ENCODE data around the gene SYNPO2.

DNA sequence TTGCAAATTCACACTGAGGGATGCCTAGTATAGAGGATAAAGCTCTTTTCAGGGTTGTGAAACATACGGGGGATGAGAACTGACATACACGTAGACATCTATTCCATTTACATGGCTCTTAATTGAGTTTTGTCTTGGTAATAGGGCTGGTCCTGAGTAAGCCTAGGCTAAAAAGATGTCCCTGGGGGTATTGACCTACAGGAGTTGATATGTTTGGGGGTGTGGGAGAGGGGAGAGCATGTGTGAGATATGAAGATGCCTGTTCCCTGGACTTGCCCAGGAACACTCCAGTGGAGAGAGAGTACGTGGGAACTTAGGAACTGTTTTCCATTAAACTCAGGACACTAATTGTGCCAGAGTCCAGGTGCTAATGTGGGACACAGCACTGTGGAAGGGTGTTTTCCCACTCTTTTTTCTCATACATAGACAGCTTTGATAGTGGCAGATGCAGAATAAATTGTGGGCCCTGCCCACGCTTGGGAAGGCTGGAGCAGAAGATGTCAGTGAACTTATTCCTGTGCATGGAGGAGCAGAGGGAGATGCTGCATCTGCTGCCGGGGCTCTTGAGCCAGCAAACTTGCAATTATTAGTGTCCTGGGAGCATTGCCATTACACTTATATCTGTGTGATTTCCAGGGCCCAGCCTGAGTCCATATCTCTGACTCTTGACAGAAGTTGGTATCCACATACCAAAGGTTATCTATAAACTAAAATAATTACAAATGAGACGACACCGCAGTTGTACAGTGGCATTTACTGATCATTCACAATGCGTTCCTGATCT, 20.7 kb downstream of the SYNPO2 start:
- TF ChIP-seq ZFX (IDR thresholded peaks at IDR 0.05), result no peak
- no peak for TF ChIP-seq EZH2 (IDR thresholded peaks at IDR 0.05)
- TF ChIP-seq POLR2AphosphoS5 (IDR thresholded peaks at IDR 0.05; ENCODE audit: low read depth, low read length), result no peak
- TF ChIP-seq, protein P1, sequence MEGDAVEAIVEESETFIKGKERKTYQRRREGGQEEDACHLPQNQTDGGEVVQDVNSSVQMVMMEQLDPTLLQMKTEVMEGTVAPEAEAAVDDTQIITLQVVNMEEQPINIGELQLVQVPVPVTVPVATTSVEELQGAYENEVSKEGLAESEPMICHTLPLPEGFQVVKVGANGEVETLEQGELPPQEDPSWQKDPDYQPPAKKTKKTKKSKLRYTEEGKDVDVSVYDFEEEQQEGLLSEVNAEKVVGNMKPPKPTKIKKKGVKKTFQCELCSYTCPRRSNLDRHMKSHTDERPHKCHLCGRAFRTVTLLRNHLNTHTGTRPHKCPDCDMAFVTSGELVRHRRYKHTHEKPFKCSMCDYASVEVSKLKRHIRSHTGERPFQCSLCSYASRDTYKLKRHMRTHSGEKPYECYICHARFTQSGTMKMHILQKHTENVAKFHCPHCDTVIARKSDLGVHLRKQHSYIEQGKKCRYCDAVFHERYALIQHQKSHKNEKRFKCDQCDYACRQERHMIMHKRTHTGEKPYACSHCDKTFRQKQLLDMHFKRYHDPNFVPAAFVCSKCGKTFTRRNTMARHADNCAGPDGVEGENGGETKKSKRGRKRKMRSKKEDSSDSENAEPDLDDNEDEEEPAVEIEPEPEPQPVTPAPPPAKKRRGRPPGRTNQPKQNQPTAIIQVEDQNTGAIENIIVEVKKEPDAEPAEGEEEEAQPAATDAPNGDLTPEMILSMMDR (IDR thresholded peaks at IDR 0.05 in 2 of 3, conservative IDR thresholded peaks at IDR 0.05 in 1 of 3; ENCODE audit: borderline replicate concordance in 1 of 3, insufficient read depth in 1 of 3, low read depth in 2 of 3, low read length in 2 of 3), result no peak
- TF ChIP-seq SP1 (IDR thresholded peaks at IDR 0.05; ENCODE audit: low read depth), result no peak
- TF ChIP-seq, protein P2, sequence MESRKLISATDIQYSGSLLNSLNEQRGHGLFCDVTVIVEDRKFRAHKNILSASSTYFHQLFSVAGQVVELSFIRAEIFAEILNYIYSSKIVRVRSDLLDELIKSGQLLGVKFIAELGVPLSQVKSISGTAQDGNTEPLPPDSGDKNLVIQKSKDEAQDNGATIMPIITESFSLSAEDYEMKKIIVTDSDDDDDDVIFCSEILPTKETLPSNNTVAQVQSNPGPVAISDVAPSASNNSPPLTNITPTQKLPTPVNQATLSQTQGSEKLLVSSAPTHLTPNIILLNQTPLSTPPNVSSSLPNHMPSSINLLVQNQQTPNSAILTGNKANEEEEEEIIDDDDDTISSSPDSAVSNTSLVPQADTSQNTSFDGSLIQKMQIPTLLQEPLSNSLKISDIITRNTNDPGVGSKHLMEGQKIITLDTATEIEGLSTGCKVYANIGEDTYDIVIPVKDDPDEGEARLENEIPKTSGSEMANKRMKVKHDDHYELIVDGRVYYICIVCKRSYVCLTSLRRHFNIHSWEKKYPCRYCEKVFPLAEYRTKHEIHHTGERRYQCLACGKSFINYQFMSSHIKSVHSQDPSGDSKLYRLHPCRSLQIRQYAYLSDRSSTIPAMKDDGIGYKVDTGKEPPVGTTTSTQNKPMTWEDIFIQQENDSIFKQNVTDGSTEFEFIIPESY (IDR thresholded peaks at IDR 0.05; ENCODE audit: extremely low read depth, insufficient replicate concordance, low read length), result no peak
- TF ChIP-seq, protein P3, sequence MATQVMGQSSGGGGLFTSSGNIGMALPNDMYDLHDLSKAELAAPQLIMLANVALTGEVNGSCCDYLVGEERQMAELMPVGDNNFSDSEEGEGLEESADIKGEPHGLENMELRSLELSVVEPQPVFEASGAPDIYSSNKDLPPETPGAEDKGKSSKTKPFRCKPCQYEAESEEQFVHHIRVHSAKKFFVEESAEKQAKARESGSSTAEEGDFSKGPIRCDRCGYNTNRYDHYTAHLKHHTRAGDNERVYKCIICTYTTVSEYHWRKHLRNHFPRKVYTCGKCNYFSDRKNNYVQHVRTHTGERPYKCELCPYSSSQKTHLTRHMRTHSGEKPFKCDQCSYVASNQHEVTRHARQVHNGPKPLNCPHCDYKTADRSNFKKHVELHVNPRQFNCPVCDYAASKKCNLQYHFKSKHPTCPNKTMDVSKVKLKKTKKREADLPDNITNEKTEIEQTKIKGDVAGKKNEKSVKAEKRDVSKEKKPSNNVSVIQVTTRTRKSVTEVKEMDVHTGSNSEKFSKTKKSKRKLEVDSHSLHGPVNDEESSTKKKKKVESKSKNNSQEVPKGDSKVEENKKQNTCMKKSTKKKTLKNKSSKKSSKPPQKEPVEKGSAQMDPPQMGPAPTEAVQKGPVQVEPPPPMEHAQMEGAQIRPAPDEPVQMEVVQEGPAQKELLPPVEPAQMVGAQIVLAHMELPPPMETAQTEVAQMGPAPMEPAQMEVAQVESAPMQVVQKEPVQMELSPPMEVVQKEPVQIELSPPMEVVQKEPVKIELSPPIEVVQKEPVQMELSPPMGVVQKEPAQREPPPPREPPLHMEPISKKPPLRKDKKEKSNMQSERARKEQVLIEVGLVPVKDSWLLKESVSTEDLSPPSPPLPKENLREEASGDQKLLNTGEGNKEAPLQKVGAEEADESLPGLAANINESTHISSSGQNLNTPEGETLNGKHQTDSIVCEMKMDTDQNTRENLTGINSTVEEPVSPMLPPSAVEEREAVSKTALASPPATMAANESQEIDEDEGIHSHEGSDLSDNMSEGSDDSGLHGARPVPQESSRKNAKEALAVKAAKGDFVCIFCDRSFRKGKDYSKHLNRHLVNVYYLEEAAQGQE (IDR thresholded peaks at IDR 0.05; ENCODE audit: low read depth), result no peak
- no peak for TF ChIP-seq YY1 (IDR thresholded peaks at IDR 0.05; ENCODE audit: extremely low read depth, insufficient replicate concordance, low read depth, low read length)
- no peak for TF ChIP-seq POLR2A (IDR thresholded peaks at IDR 0.05; ENCODE audit: borderline replicate concordance, extremely low read depth, insufficient read depth, insufficient read length)
- no peak for TF ChIP-seq SIN3A (IDR thresholded peaks at IDR 0.05; ENCODE audit: low read depth)
- TF ChIP-seq, protein P4, sequence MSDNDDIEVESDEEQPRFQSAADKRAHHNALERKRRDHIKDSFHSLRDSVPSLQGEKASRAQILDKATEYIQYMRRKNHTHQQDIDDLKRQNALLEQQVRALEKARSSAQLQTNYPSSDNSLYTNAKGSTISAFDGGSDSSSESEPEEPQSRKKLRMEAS (IDR thresholded peaks at IDR 0.05), result no peak
- no peak for TF ChIP-seq TCF7L2 (IDR thresholded peaks at IDR 0.05; ENCODE audit: borderline replicate concordance, extremely low read depth, insufficient read depth, insufficient read length)
- TF ChIP-seq RAD21 (IDR thresholded peaks at IDR 0.05; ENCODE audit: low read depth), result no peak
